ENCODE measurements around the gene ARHGDIB. TPM values are rescaled to one million over a fixed set of nuclear protein-coding genes. Genes with fewer than 3 reads are reported as not detected.

ARHGDIB gene
- total RNA-seq, 4 donors from 2014 or later, result 36.7 to 69.5 (median 48.3) TPM

- WGBS, 2 donors (ENCODE audit: low coverage in 1 of 2), result 75 to 88% methylated on average over 1 to 2 of the region's 2 CpGs
- Histone ChIP-seq H3K27me3 (peaks cover 8% of the 10 kb centered on the region), H3K4me3 (no peak overlapping the region), H3K27ac (peak overlapping the region; percentile 56 to 82 (median 70)), H3K4me1 (peaks cover 0 to 35% (median 4%) of the 10 kb centered on the region in 4 donors), H3K9me3 (no peaks in the 10 kb centered on the region), H3K36me3 (no peaks in the 10 kb centered on the region)
- DNase-seq, result no peak
- TF ChIP-seq POLR2AphosphoS5 (IDR thresholded peaks at IDR 0.05), result peak in 1 of 3 donors; percentile 40
- TF ChIP-seq POLR2A (IDR thresholded peaks at IDR 0.05), result no peak
- no peak for TF ChIP-seq EP300 (IDR thresholded peaks at IDR 0.05; ENCODE audit: low read depth)
- TF ChIP-seq, protein P1, sequence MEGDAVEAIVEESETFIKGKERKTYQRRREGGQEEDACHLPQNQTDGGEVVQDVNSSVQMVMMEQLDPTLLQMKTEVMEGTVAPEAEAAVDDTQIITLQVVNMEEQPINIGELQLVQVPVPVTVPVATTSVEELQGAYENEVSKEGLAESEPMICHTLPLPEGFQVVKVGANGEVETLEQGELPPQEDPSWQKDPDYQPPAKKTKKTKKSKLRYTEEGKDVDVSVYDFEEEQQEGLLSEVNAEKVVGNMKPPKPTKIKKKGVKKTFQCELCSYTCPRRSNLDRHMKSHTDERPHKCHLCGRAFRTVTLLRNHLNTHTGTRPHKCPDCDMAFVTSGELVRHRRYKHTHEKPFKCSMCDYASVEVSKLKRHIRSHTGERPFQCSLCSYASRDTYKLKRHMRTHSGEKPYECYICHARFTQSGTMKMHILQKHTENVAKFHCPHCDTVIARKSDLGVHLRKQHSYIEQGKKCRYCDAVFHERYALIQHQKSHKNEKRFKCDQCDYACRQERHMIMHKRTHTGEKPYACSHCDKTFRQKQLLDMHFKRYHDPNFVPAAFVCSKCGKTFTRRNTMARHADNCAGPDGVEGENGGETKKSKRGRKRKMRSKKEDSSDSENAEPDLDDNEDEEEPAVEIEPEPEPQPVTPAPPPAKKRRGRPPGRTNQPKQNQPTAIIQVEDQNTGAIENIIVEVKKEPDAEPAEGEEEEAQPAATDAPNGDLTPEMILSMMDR (IDR thresholded peaks at IDR 0.05), result no peak
- intact Hi-C loops (cut with DNase I; ENCODE audit: low total_unique reads), result loop anchor here (5.0 kb wide), 1 partner anchor 152 kb away; no protein-coding TSS in a partner anchor
- in situ Hi-C loops (cut with MboI; ENCODE audit: low pct_ligation_motif_present in 1 of 4, low pct_unique_long_range_greater_than_20kb in 1 of 4, low sequenced_read_pairs in 3 of 4), result loop anchor here (5.0 to 10.0 kb wide), 3 partner anchors 152 to 274 kb away; partner anchors contain the start of gene ART4 (in 2 of the 4)
Measured at GRCh38 chr12:14999021-14999694, 37.8 kb upstream of the ARHGDIB start.

DNA sequence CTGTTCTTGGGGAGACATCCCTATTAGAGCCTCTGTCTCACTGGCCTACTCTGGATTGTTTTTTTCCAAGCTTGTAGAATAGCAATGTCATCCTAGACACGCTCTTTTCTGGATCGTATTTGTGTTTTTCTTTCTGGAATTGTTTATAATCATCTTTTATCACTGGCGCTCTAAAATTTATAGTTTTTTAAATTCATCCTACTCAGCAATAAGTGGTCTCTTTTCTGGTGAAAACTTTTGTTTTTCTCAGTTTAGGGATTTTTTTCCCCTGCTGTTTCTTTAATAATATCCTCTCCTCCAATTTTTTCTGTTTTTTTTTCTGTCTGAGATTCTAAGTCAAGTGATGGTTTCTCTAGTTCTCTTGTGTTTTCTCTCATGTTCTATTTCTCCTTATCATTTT lies 36.6 kb upstream of the ARHGDIB start:
- no peaks in the 10 kb centered on the region for H3K9me3 ChIP-seq
- H3K4me1 ChIP-seq, result peaks cover 0 to 35% (median 4%) of the 10 kb centered on the region in 4 donors
- peak overlapping the region; percentile 11 to 82 (median 70) for H3K27ac ChIP-seq
- no peaks in the 10 kb centered on the region for H3K36me3 ChIP-seq
- DNase-seq, result no peak
- intact Hi-C loops (cut with DNase I; ENCODE audit: low total_unique reads) (loop anchor here (5.0 kb wide), 1 partner anchor 151 kb away; no protein-coding TSS in a partner anchor), in situ Hi-C loops (cut with MboI; ENCODE audit: low pct_ligation_motif_present in 1 of 4, low pct_unique_long_range_greater_than_20kb in 1 of 4, low sequenced_read_pairs in 3 of 4) (loop anchor here (5.0 to 10.0 kb wide), 3 partner anchors 151 to 273 kb away; partner anchors contain the start of gene ART4 (in 2 of the 4))
- H3K27me3 ChIP-seq, result peaks cover 3% of the 10 kb centered on the region
- 62 to 76% methylated on average over 3 of the region's 3 CpGs for WGBS, 2 donors (ENCODE audit: low coverage in 1 of 2)
- TF ChIP-seq EP300 (IDR thresholded peaks at IDR 0.05; ENCODE audit: low read depth), result no peak
- no peak for TF ChIP-seq POLR2A (IDR thresholded peaks at IDR 0.05)
- no peak overlapping the region for H3K4me3 ChIP-seq

GRCh38 chr12:14995583-14996425 lies 34.4 kb upstream of the ARHGDIB start:
- TF ChIP-seq, protein P1 (IDR thresholded peaks at IDR 0.05), result peak; percentile 63 to 83 (median 68)
- TF ChIP-seq POLR2AphosphoS5 (IDR thresholded peaks at IDR 0.05), result no peak
- Histone ChIP-seq H3K4me1 (peaks cover 0 to 20% (median 2%) of the 10 kb centered on the region in 4 donors), H3K36me3 (no peaks in the 10 kb centered on the region), H3K9me3 (no peaks in the 10 kb centered on the region), H3K27ac (no peak overlapping the region), H3K27me3 (no peaks in the 10 kb centered on the region), H3K4me3 (no peak overlapping the region)
- in situ Hi-C loops (cut with MboI; ENCODE audit: low pct_ligation_motif_present in 1 of 4, low pct_unique_long_range_greater_than_20kb in 1 of 4, low sequenced_read_pairs in 3 of 4) (loop anchor here (5.0 to 10.0 kb wide), 3 partner anchors 149 to 271 kb away; partner anchors contain the start of gene ART4 (in 2 of the 4)), intact Hi-C loops (cut with DNase I; ENCODE audit: low total_unique reads) (loop anchor here (5.0 kb wide), 1 partner anchor 149 kb away; no protein-coding TSS in a partner anchor)
- WGBS, 2 donors (ENCODE audit: low coverage in 1 of 2), result 74 to 81% methylated on average over 3 of the region's 3 CpGs
- DNase-seq, result no peak

DNA sequence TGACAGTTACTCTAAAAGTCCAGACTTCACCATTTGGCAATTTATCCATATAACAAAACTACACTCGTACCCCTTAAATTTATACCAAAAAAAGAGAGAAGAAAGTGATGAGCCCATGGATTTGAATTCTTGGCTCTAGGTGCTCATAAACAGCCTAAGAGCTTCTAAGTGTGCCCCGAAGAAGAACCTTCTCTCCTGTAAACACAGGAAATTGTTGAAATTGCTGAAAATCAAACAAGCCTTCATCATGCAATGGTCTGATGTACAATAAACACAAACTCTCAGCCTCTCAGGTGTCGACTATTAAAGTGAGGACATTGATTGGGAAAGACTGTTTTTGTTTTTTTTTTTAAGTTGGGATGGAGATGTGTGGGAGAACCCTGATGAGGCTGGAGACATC lies 33.2 kb upstream of the ARHGDIB start:
- WGBS, 2 donors (ENCODE audit: low coverage in 1 of 2), result 42 to 58% methylated on average over 2 to 3 of the region's 3 CpGs
- TF ChIP-seq POLR2AphosphoS5 (IDR thresholded peaks at IDR 0.05), result no peak
- TF ChIP-seq EP300 (IDR thresholded peaks at IDR 0.05; ENCODE audit: low read depth), result no peak
- TF ChIP-seq, protein P1 (IDR thresholded peaks at IDR 0.05), result no peak
- TF ChIP-seq POLR2A (IDR thresholded peaks at IDR 0.05), result no peak

More for the DNA sequence above, 33.2 kb upstream of the ARHGDIB start:
- intact Hi-C loops (cut with DNase I; ENCODE audit: low total_unique reads), result loop anchor here (5.0 kb wide), 1 partner anchor 147 kb away; no protein-coding TSS in a partner anchor
- peak overlapping the region in 2 of 4 donors; percentile 4 to 14 for H3K27ac ChIP-seq
- H3K4me1 ChIP-seq, result peaks cover 0 to 20% (median under 1%) of the 10 kb centered on the region in 4 donors
- H3K36me3 ChIP-seq, result no peaks in the 10 kb centered on the region
- H3K4me3 ChIP-seq, result no peak overlapping the region
- H3K9me3 ChIP-seq, result no peaks in the 10 kb centered on the region
- no peaks in the 10 kb centered on the region for H3K27me3 ChIP-seq
- in situ Hi-C loops (cut with MboI; ENCODE audit: low pct_ligation_motif_present in 1 of 4, low pct_unique_long_range_greater_than_20kb in 1 of 4, low sequenced_read_pairs in 3 of 4), result loop anchor here (5.0 to 10.0 kb wide), 3 partner anchors 147 to 270 kb away; partner anchors contain the start of gene ART4 (in 2 of the 4)
- DNase-seq, result no peak

Data from transverse colon (tissue), 4 donors.